ENCODE measurements around the gene PPP2R2B.
"Not testable (repeated sequence)": the region's sequence is repeated elsewhere in the genome, so short reads cannot be mapped to it uniquely, and the experiment has no call there.

Gene PPP2R2B

DNA sequence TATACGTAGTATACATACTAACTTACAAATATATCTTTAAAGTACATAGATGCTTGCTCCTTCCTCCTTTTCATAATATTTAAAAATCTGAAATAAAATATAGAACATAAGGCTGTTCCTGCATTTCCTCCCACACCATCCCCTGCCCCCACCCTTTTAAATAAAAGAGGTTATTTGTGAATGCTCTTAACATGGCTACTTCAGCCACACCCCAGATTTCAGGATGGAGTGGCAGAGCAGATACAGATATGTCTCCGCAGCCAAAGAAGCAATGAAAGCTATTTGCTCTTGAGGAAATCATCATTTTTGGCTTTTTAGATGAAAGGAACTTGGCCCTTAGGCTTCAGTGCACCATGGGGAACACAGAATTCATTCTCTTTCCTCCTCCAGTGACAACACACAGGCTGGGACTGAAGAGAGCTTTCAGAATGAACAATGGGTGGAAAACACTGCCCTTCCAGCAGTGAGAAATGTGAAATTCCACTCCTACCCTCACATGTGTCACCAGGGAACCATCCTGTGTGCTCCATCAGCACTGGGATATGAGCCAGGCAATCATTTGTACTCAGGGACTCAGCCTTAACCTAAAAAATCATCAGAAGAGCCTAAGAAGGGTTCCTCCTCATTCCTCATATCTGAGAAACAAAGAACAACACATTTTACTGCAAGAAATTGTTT lies 134.3 kb downstream of the PPP2R2B start:
- peak; percentile 58 for DNase-seq (ENCODE audit: low read depth)
- TF ChIP-seq, protein P1, sequence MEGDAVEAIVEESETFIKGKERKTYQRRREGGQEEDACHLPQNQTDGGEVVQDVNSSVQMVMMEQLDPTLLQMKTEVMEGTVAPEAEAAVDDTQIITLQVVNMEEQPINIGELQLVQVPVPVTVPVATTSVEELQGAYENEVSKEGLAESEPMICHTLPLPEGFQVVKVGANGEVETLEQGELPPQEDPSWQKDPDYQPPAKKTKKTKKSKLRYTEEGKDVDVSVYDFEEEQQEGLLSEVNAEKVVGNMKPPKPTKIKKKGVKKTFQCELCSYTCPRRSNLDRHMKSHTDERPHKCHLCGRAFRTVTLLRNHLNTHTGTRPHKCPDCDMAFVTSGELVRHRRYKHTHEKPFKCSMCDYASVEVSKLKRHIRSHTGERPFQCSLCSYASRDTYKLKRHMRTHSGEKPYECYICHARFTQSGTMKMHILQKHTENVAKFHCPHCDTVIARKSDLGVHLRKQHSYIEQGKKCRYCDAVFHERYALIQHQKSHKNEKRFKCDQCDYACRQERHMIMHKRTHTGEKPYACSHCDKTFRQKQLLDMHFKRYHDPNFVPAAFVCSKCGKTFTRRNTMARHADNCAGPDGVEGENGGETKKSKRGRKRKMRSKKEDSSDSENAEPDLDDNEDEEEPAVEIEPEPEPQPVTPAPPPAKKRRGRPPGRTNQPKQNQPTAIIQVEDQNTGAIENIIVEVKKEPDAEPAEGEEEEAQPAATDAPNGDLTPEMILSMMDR (IDR thresholded peaks at IDR 0.05; ENCODE audit: low read length, missing control alignments) = no peak
- H3K4me3 ChIP-seq (replicated peaks; ENCODE audit: low read depth, low read length) = no peak overlapping the region

DNA sequence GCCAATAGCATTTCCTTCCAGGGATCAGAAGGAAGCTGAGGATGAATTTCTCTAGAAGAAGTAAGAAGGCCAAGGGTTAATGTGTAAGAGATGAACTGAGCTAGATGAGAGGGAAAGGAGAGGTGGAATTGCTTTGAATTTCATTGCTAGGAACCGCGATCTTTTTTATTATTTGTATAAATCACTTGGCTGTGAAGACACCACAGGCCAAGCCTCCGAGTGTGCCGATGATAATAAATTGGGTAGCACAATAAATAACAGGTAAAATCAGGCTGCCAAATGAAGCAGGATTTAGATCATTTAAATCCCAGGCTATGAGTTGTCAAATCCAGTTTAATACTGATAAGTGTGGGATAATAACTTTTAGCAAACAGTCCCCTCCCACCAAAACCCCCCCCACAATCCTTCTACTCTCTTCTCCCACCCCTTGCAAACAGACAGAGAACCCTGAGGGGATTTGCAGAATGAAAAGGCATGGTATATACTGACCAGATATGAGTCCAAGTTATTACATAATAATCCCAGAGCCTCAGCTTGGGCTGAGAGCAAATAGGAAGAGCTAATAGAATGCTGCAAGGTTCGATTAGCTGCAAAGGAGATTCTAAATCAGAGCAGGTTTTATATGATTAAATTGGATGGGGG lies 143.5 kb downstream of the PPP2R2B start:
- DNase-seq (ENCODE audit: low read depth) = no peak
- TF ChIP-seq, protein P1 (IDR thresholded peaks at IDR 0.05; ENCODE audit: low read length, missing control alignments) = no peak
- H3K4me3 ChIP-seq (replicated peaks; ENCODE audit: low read depth, low read length) = no peak overlapping the region

DNA sequence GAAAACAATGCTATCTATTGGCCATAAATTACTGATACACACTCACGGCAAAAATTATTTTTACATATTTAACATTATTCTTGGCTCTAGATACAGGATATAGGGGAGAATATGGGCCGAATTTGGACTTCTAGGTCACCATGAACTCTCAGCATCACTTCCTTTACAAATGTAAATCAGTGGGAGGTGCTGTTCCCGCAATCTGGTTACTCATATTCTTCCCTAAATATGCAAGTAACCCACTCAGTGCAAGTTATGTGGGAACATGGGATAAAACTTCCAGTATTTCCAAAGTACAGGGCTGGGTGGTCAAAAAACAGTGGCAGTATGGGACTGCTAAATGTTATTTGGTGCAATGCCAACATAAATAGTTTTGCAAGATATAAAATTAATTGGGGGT lies 145.6 kb downstream of the PPP2R2B start:
- DNase-seq (ENCODE audit: low read depth) = peak; percentile 49
- TF ChIP-seq, protein P1 (IDR thresholded peaks at IDR 0.05; ENCODE audit: low read length, missing control alignments) = no peak
- H3K4me3 ChIP-seq (replicated peaks; ENCODE audit: low read depth, low read length) = no peak overlapping the region

DNA sequence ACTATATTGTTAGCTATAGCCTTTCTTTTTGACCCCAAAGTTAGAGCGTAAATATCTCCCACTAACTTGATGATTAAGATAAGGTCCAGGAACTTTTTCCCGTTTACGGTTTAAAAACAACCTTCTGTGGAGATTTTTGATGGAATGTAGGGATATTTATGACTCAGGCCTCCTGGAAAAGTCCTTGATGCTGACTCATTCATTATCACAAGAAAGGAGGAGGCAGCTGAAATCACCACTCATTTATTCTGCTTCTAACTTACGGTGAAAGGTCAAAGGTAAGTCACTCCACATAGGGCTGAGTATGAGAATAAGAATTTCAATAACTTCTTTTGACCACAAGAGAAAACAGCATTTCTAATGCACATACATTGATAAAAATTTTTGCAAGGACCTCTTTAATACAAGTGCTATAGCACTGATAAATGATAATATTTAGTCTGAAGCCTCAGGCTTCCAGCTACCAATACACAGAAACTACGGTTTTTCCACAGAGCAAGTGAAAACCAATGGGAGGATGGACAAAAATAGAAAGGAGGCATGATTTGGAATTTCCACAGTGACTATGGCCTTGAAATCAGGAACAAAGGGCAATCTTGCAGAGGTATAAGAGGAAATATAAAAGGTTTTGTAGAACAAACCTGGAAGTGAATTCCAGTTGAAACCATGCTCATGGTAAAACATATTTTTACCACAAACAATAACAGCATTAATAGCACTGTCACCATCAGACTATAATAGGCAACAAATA lies 146.5 kb downstream of the PPP2R2B start:
- TF ChIP-seq, protein P1 (IDR thresholded peaks at IDR 0.05; ENCODE audit: low read length, missing control alignments) = no peak
- peak; percentile 91 for DNase-seq (ENCODE audit: low read depth)
- H3K4me3 ChIP-seq (replicated peaks; ENCODE audit: low read depth, low read length) = no peak overlapping the region

DNA sequence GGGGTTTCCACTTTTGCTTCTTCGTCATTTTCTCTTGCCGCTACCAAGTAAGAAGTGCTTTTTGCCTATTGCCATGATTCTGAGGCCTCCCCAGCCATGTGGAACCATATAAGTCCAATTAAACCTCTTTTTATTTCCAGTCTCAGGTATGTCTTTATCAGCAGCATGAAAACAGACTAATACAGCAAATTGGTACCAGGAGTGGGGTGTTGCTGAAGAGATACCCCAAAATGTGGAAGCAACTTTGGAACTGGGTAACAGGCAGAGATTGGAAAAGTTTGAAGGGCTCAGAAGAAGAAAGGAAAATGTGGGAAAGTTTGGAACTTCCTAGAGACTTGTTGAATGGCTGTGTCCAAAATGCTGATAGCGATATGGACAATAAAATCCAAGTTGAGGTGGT lies 149.8 kb downstream of the PPP2R2B start:
- H3K4me3 ChIP-seq (replicated peaks; ENCODE audit: low read depth, low read length); DNase-seq (ENCODE audit: low read depth): not testable (repeated sequence)

DNA sequence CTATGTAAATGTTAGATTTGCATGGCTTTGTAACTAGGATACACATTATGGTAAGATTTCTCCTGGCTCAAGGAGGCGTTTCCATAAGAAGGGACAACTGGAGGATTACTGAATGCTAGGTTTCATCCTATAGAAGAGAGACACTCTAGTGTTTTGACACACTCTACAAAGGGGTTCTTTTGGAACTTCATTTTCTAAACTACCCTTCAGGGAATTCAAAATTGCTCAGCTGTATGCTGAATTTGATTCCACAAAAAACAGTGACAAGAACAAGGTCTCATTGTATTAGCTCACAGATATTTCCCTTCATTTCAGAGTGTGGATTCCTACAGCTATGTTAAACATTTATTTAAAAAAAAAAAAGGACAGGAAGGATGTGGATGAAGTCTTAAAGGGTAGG lies 151.7 kb downstream of the PPP2R2B start:
- no peak for DNase-seq (ENCODE audit: low read depth)
- TF ChIP-seq, protein P1 (IDR thresholded peaks at IDR 0.05; ENCODE audit: low read length, missing control alignments) = no peak
- H3K4me3 ChIP-seq (replicated peaks; ENCODE audit: low read depth, low read length) = no peak overlapping the region

DNA sequence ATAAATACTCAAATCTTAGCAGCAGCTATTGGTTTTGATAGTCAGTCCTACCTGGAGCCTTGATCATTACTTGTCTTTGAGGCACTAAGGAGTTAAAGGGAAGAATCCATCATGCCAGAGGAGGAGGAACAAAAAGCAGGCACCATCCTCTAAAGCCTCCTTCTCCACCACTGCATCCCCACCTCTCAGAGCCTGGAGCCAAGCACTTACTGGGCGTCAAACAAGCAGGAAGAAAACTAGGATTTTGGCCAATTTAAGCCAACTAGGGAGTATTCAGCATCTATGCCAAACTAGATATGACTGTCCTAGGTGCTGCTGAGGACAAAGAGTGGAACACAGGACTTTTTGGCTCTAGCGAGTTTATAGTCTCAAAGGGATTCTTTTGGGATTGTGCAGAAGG lies 152.5 kb downstream of the PPP2R2B start:
- TF ChIP-seq, protein P1 (IDR thresholded peaks at IDR 0.05; ENCODE audit: low read length, missing control alignments) = no peak
- peak; percentile 15 for DNase-seq (ENCODE audit: low read depth)
- H3K4me3 ChIP-seq (replicated peaks; ENCODE audit: low read depth, low read length) = no peak overlapping the region

Measured in fibroblast of pulmonary artery (primary cell).